PC-9 (cell line): Measurements from ENCODE around the gene CTDP1.

Source experiments
- CTCF ChIP-seq: fragments of 200-600 bp; sonication (generic); conservative IDR thresholded peaks from 2 replicates; pipeline ENCODE4 v1.6.1; 2017; ENCODE audit warnings: mixed run types, antibody characterized with exemption, mild to moderate bottlenecking, moderate library complexity
- EZH2 ChIP-seq: fragments of 200-600 bp; sonication (generic); IDR thresholded peaks from 2 replicates; pipeline ENCODE4 v1.8.0; 2017; ENCODE audit warnings: antibody characterized with exemption, low read depth

- no peak for TF ChIP-seq CTCF
- TF ChIP-seq EZH2 = no peak
These were observed 121.0 kb downstream of the CTDP1 start for GRCh38 chr18:79800371-79801180.
